ENCODE measurements around the gene RAI1. TPM values are rescaled to one million over a fixed set of nuclear protein-coding genes. Genes with fewer than 3 reads are reported as not detected.
A peak's percentile ranks its signal among the peaks of the same experiment; 100 is the strongest.

RAI1 gene
- total and polyA plus RNA-seq, 5 experiments from 2014 or later = 1.5 to 35.2 (median 4.0) TPM

- Mint-ChIP-seq H3K27me3 (no peaks in the 10 kb centered on the region), H3K4me1 (peaks cover 22 to 65% (median 42%) of the 10 kb centered on the region in 4 donors), H3K36me3 (no peaks in the 10 kb centered on the region), H3K27ac (peak overlapping the region in 5 of 10 donors; percentile 40 to 72 (median 59)), H3K4me3 (no peak overlapping the region), H3K9me3 (no peaks in the 10 kb centered on the region)
- ATAC-seq (no peak), DNase-seq (no peak)
- POLR2A ChIA-PET = no interaction called here
Observed at GRCh38 chr17:17744116-17744515, 62.9 kb downstream of the RAI1 start.

- Mint-ChIP-seq H3K4me3 (no peak overlapping the region), H3K9me3 (no peaks in the 10 kb centered on the region), H3K4me1 (peaks cover 26 to 67% (median 44%) of the 10 kb centered on the region in 4 donors), H3K36me3 (no peaks in the 10 kb centered on the region), H3K27ac (peak overlapping the region in 7 of 10 donors; percentile 29 to 92 (median 53)), H3K27me3 (no peaks in the 10 kb centered on the region)
- ATAC-seq = no peak
- DNase-seq = no peak
- POLR2A ChIA-PET = interaction anchor here (0.5 to 1.8 kb wide), 4 partner anchors 9 to 269 kb away, joined by 3 to 7 read pairs (median 4); no protein-coding TSS in a partner anchor
Observed at GRCh38 chr17:17745476-17746455, 64.5 kb downstream of the RAI1 start.

- peak overlapping the region in 9 of 10 donors; percentile 31 to 96 (median 90) for H3K27ac Mint-ChIP-seq
- H3K27me3 Mint-ChIP-seq = no peaks in the 10 kb centered on the region
- no peaks in the 10 kb centered on the region for H3K36me3 Mint-ChIP-seq
- no peak for ATAC-seq
- POLR2A ChIA-PET = interaction anchor here (0.8 to 4.2 kb wide), 4 partner anchors 10 to 90 kb away, joined by 3 to 17 read pairs (median 6); no protein-coding TSS in a partner anchor
- no peak for DNase-seq
- no peaks in the 10 kb centered on the region for H3K9me3 Mint-ChIP-seq
- H3K4me1 Mint-ChIP-seq = peaks cover 32 to 70% (median 57%) of the 10 kb centered on the region in 4 donors
- peak overlapping the region in 5 of 10 donors; percentile 13 to 61 (median 37) for H3K4me3 Mint-ChIP-seq
Observed at GRCh38 chr17:17748179-17748578, 66.9 kb downstream of the RAI1 start.

GRCh38 chr17:17748604-17749003 lies 67.3 kb downstream of the RAI1 start:
- H3K27me3 Mint-ChIP-seq = no peaks in the 10 kb centered on the region
- H3K27ac Mint-ChIP-seq = peak overlapping the region; percentile 57 to 100 (median 92)
- no peaks in the 10 kb centered on the region for H3K9me3 Mint-ChIP-seq
- peak overlapping the region in 6 of 10 donors; percentile 13 to 61 (median 39) for H3K4me3 Mint-ChIP-seq
- POLR2A ChIA-PET = interaction anchor here (0.6 to 4.2 kb wide), 6 partner anchors 9 to 89 kb away, joined by 3 to 52 read pairs (median 6); no protein-coding TSS in a partner anchor
- H3K36me3 Mint-ChIP-seq = no peaks in the 10 kb centered on the region
- peaks cover 34 to 74% (median 62%) of the 10 kb centered on the region in 4 donors for H3K4me1 Mint-ChIP-seq
- DNase-seq = no peak
- ATAC-seq = no peak

- DNase-seq = no peak
- H3K9me3 Mint-ChIP-seq = no peaks in the 10 kb centered on the region
- H3K4me3 Mint-ChIP-seq = peak overlapping the region in 9 of 10 donors; percentile 34 to 79 (median 66)
- no peaks in the 10 kb centered on the region for H3K27me3 Mint-ChIP-seq
- POLR2A ChIA-PET = interaction anchor here (0.6 to 4.2 kb wide), 10 partner anchors 9 to 89 kb away, joined by 3 to 52 read pairs (median 10); no protein-coding TSS in a partner anchor
- peaks cover 38 to 74% (median 67%) of the 10 kb centered on the region in 4 donors for H3K4me1 Mint-ChIP-seq
- H3K27ac Mint-ChIP-seq = peak overlapping the region; percentile 80 to 100 (median 96)
- ATAC-seq = no peak
- H3K36me3 Mint-ChIP-seq = no peaks in the 10 kb centered on the region
Observed at GRCh38 chr17:17749025-17749772, 67.9 kb downstream of the RAI1 start.

- H3K27me3 Mint-ChIP-seq = no peaks in the 10 kb centered on the region
- no peaks in the 10 kb centered on the region for H3K36me3 Mint-ChIP-seq
- H3K9me3 Mint-ChIP-seq = no peaks in the 10 kb centered on the region
- ATAC-seq = no peak
- H3K27ac Mint-ChIP-seq = peak overlapping the region; percentile 80 to 100 (median 96)
- peak overlapping the region; percentile 34 to 79 (median 66) for H3K4me3 Mint-ChIP-seq
- peaks cover 38 to 79% (median 71%) of the 10 kb centered on the region in 4 donors for H3K4me1 Mint-ChIP-seq
- DNase-seq = peak in 8 of 10 donors; percentile 41 to 77 (median 56)
- POLR2A ChIA-PET = interaction anchor here (0.6 to 4.2 kb wide), 12 partner anchors 8 to 434 kb away, joined by 3 to 52 read pairs (median 8); partner anchors contain the start of gene ALKBH5
Observed at GRCh38 chr17:17749921-17750320, 68.7 kb downstream of the RAI1 start.

- Mint-ChIP-seq H3K27ac (peak overlapping the region; percentile 91 to 100 (median 98)), H3K27me3 (no peaks in the 10 kb centered on the region), H3K9me3 (no peaks in the 10 kb centered on the region), H3K4me3 (peak overlapping the region; percentile 79 to 97 (median 94)), H3K36me3 (no peaks in the 10 kb centered on the region), H3K4me1 (peaks cover 37 to 84% (median 78%) of the 10 kb centered on the region in 4 donors)
- peak; percentile 6 to 10 for ATAC-seq
- DNase-seq = peak in 9 of 10 donors; percentile 24 to 83 (median 61)
- POLR2A ChIA-PET = interaction anchor here (0.7 to 4.2 kb wide), 19 partner anchors 10 to 359 kb away, joined by 3 to 52 read pairs (median 6); partner anchors contain the start of gene SREBF1
Observed at GRCh38 chr17:17750881-17751280, 69.6 kb downstream of the RAI1 start.

- no peaks in the 10 kb centered on the region for H3K27me3 Mint-ChIP-seq
- POLR2A ChIA-PET = interaction anchor here (0.8 to 4.2 kb wide), 17 partner anchors 9 to 360 kb away, joined by 3 to 52 read pairs (median 6); partner anchors contain the start of gene SREBF1
Observed at GRCh38 chr17:17751489-17752088, 70.3 kb downstream of the RAI1 start.

GRCh38 chr17:17752089-17752820 lies 71.0 kb downstream of the RAI1 start:
- peak; percentile 96 to 99 (median 98) for DNase-seq
- POLR2A ChIA-PET = interaction anchor here (1.2 to 3.4 kb wide), 5 partner anchors 12 to 70 kb away, joined by 6 to 52 read pairs (median 11); no protein-coding TSS in a partner anchor

More at GRCh38 chr17:17751489-17752088, 70.3 kb downstream of the RAI1 start:
- peaks cover 39 to 89% (median 84%) of the 10 kb centered on the region in 4 donors for H3K4me1 Mint-ChIP-seq
- H3K36me3 Mint-ChIP-seq = no peaks in the 10 kb centered on the region
- no peaks in the 10 kb centered on the region for H3K9me3 Mint-ChIP-seq
- ATAC-seq (peak; percentile 68 to 72), DNase-seq (peak in 6 of 10 donors; percentile 33 to 91 (median 74))
- peak overlapping the region; percentile 91 to 100 (median 98) for H3K27ac Mint-ChIP-seq
- peak overlapping the region; percentile 79 to 97 (median 94) for H3K4me3 Mint-ChIP-seq

GRCh38 chr17:17752821-17753321 lies 71.6 kb downstream of the RAI1 start:
- no peak for DNase-seq
- Mint-ChIP-seq H3K4me3 (peak overlapping the region; percentile 79 to 97 (median 94)), H3K9me3 (no peaks in the 10 kb centered on the region), H3K36me3 (no peaks in the 10 kb centered on the region), H3K4me1 (peaks cover 47 to 92% (median 92%) of the 10 kb centered on the region in 4 donors), H3K27me3 (no peaks in the 10 kb centered on the region), H3K27ac (peak overlapping the region; percentile 91 to 100 (median 98))
- POLR2A ChIA-PET = interaction anchor here (0.5 to 6.5 kb wide), 7 partner anchors 13 to 97 kb away, joined by 3 to 55 read pairs (median 3); no protein-coding TSS in a partner anchor
- ATAC-seq = peak in 1 of 2 donors; percentile 5

More at GRCh38 chr17:17752089-17752820, 71.0 kb downstream of the RAI1 start:
- peak overlapping the region; percentile 91 to 100 (median 98) for H3K27ac Mint-ChIP-seq
- peak overlapping the region; percentile 79 to 97 (median 94) for H3K4me3 Mint-ChIP-seq
- ATAC-seq = peak; percentile 83 to 88
- no peaks in the 10 kb centered on the region for H3K27me3 Mint-ChIP-seq
- peaks cover 41 to 92% (median 88%) of the 10 kb centered on the region in 4 donors for H3K4me1 Mint-ChIP-seq
- no peaks in the 10 kb centered on the region for H3K9me3 Mint-ChIP-seq
- H3K36me3 Mint-ChIP-seq = no peaks in the 10 kb centered on the region

All from naive thymus-derived CD8-positive, alpha-beta T cell (primary cell).